ENCODE data around the gene ZBTB16.

The ZBTB16 gene

GRCh38 chr11:114077482-114078305 is 18.2 kb downstream of the ZBTB16 start:
- in situ Hi-C loops (cut with MboI; ENCODE audit: low sequenced_read_pairs, unreplicated experiment), result no loop called here
- DNase-seq (ENCODE audit: low spot score), result no peak

GRCh38 chr11:114078423-114078822 is 18.9 kb downstream of the ZBTB16 start:
- in situ Hi-C loops (cut with MboI; ENCODE audit: low sequenced_read_pairs, unreplicated experiment), result no loop called here
- no peak for TF ChIP-seq CTCF (IDR thresholded peaks at IDR 0.05; ENCODE audit: borderline replicate concordance, control extremely low read depth, extremely low read depth, insufficient read depth, missing control alignments)
- no peak for DNase-seq (ENCODE audit: low spot score)

More at GRCh38 chr11:114077482-114078305, 18.2 kb downstream of the ZBTB16 start:
- TF ChIP-seq CTCF (IDR thresholded peaks at IDR 0.05; ENCODE audit: borderline replicate concordance, control extremely low read depth, extremely low read depth, insufficient read depth, missing control alignments), result no peak

DNA sequence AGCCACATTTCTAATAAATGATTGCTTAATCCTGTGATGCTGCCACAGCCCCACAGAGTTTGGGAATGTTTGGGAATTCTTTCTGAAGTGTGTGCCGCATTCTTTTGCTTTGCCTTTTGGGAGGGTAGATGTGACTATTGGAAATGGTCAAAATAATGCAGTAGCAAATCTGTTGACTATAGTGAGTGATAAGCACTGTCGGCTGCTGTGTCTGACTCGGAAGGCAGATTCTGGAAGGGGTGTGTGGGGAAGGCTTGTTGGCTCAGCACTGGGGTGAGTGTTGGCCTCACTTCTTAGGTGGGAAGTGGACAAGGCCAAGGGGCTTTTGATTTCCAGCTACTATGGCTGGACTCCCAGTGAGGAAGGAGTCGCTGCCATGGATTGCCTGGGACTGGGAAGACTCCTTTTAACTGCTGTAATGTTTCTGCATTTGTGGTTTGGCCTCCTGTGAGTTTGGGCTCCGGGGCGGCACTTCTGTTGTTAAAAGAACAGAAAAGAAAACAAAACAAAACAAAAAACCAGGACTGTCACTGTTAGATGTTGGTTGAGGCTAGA is 20.1 kb downstream of the ZBTB16 start:
- no peak for DNase-seq (ENCODE audit: low spot score)
- in situ Hi-C loops (cut with MboI; ENCODE audit: low sequenced_read_pairs, unreplicated experiment), result no loop called here
- no peak for TF ChIP-seq CTCF (IDR thresholded peaks at IDR 0.05; ENCODE audit: borderline replicate concordance, control extremely low read depth, extremely low read depth, insufficient read depth, missing control alignments)

- no peak for DNase-seq (ENCODE audit: low spot score)
- no peak for TF ChIP-seq CTCF (IDR thresholded peaks at IDR 0.05; ENCODE audit: borderline replicate concordance, control extremely low read depth, extremely low read depth, insufficient read depth, missing control alignments)
Measured at GRCh38 chr11:114080219-114080618, 20.7 kb downstream of the ZBTB16 start.

GRCh38 chr11:114080769-114081168 is 21.3 kb downstream of the ZBTB16 start:
- TF ChIP-seq CTCF (IDR thresholded peaks at IDR 0.05; ENCODE audit: borderline replicate concordance, control extremely low read depth, extremely low read depth, insufficient read depth, missing control alignments), result no peak

More at GRCh38 chr11:114080219-114080618, 20.7 kb downstream of the ZBTB16 start:
- in situ Hi-C loops (cut with MboI; ENCODE audit: low sequenced_read_pairs, unreplicated experiment), result no loop called here

DNA sequence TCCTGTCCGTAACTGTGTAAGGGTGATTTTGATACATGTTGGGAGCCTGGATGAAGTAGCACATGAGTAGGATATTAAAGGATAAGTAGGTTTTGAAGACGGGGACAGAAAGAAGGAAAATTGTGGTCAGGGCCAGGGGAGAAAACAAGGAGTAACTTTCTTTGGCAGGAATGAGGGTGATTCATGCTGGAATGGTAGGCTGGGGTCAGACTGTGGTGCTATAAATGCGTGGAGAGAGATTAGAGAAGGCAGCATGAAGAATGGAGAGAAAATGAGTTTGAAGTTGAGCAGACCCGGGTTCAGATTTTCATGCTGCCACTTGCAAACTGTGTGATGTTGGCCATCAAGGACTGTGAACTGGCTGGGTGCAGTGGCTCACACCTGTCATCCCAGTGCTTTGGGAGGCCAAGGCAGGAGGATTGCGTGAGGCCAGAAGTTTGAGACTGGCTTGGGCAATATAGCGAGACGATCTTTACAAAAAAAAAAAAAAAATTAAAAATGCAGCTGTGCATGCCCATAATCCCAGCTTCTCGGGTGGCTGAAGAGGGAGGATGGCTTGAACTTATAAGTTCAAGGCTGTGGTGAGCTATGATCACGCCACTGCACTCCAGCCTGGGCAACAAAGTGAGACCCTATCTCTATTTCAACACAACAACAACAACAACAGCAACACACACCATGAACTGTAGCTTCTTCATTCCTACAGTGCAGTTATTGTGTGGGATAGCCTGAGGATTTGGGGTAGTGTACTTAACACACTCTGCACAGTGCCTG is 22.3 kb downstream of the ZBTB16 start:
- TF ChIP-seq CTCF (IDR thresholded peaks at IDR 0.05; ENCODE audit: borderline replicate concordance, control extremely low read depth, extremely low read depth, insufficient read depth, missing control alignments), result no peak
- no peak for DNase-seq (ENCODE audit: low spot score)
- in situ Hi-C loops (cut with MboI; ENCODE audit: low sequenced_read_pairs, unreplicated experiment), result no loop called here

More at GRCh38 chr11:114080769-114081168, 21.3 kb downstream of the ZBTB16 start:
- DNase-seq (ENCODE audit: low spot score), result no peak
- in situ Hi-C loops (cut with MboI; ENCODE audit: low sequenced_read_pairs, unreplicated experiment), result no loop called here

Data from GM13976 (cell line).